GOT3 (cell line): Measurements from ENCODE around the gene ZNF564.
"Not testable (repeated sequence)": the region's sequence is repeated elsewhere in the genome, so short reads cannot be mapped to it uniquely, and the experiment has no call there.

Experiments used
- DNase-seq: peaks from one replicate; lab custom pipeline; 2025; ENCODE audit warnings: mixed read lengths; lab: John Stamatoyannopoulos, UW

Gene ZNF564

GRCh38 chr19:12496480-12496879, 54.8 kb downstream of the ZNF564 start:
- no peak for DNase-seq

- DNase-seq = peak; percentile 58
Measured at GRCh38 chr19:12495002-12495802, 56.1 kb downstream of the ZNF564 start.

- no peak for DNase-seq
Measured at GRCh38 chr19:12494260-12494860, 56.9 kb downstream of the ZNF564 start.

GRCh38 chr19:12486265-12486783, 65.0 kb downstream of the ZNF564 start:
- not testable (repeated sequence) for DNase-seq

GRCh38 chr19:12485571-12485970, 65.7 kb downstream of the ZNF564 start:
- DNase-seq = no peak

- no peak for DNase-seq
Measured at GRCh38 chr19:12485052-12485416, 66.2 kb downstream of the ZNF564 start.

GRCh38 chr19:12484371-12485051, 66.8 kb downstream of the ZNF564 start, which contains the start of gene ZNF709:
ZNF709 (minus strand) TSS chr19:12484816; CDS start chr19:12484657, 159 bp downstream.
- DNase-seq = peak; percentile 39

GRCh38 chr19:12484011-12484370, 67.3 kb downstream of the ZNF564 start:
- no peak for DNase-seq

GRCh38 chr19:12482509-12482886, 68.8 kb downstream of the ZNF564 start:
- DNase-seq = no peak

- no peak for DNase-seq
Measured at GRCh38 chr19:12481781-12482508, 69.3 kb downstream of the ZNF564 start.

GRCh38 chr19:12478234-12478941, 72.9 kb downstream of the ZNF564 start:
- no peak for DNase-seq
